Activated CD4-positive, alpha-beta T cell treated with anti-CD3 and anti-CD28 coated beads, Interleukin-10, Interleukin-2, amounts not matched to agents 100 ng/mL and 50 ng/mL, durations not matched to agents 16 hours and 8 hours (primary cell): ENCODE results near the gene PPAT.
"Not testable (repeated sequence)": the region's sequence is repeated elsewhere in the genome, so short reads cannot be mapped to it uniquely, and the experiment has no call there.

Experiments
- DNase-seq: peaks from one replicate; pipeline ENCODE4 v3.0.0-alpha.2; 2020

The PPAT gene

GRCh38 chr4:56372774-56373173 is 62.6 kb downstream of the PPAT start:
- no peak for DNase-seq

GRCh38 chr4:56371426-56372220 is 63.8 kb downstream of the PPAT start:
- no peak for DNase-seq

GRCh38 chr4:56370377-56370776 is 65.0 kb downstream of the PPAT start:
- DNase-seq: no peak

GRCh38 chr4:56362981-56363380 is 72.4 kb downstream of the PPAT start:
- DNase-seq: not testable (repeated sequence)

- DNase-seq: no peak
These were observed 75.3 kb downstream of the PPAT start for GRCh38 chr4:56360071-56360470.

DNA sequence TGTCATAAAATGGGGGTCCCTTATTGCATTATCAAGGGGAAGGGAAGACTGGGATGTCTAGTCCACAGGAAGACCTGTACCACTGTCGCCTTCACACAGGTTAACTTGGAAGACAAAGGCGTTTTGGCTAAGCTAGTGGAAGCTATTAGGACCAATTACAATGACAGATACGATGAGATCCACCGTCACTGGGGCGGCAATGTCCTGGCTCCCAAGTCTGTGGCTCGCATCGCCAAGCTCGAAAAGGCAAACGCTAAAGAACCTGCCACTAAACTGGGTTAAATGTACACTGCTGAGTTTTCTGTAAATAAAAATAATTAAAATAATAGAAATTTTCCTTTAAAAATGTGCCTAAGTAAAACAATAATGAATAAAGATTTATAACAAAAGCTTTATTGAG is 78.8 kb downstream of the PPAT start:
- no peak for DNase-seq

GRCh38 chr4:56348576-56348975 is 86.8 kb downstream of the PPAT start:
- no peak for DNase-seq

GRCh38 chr4:56345458-56345857 is 90.0 kb downstream of the PPAT start:
- DNase-seq: no peak
